ENCODE measurements around the gene EIF4H.
"Not testable (repeated sequence)": the region's sequence is repeated elsewhere in the genome, so short reads cannot be mapped to it uniquely, and the experiment has no call there.

The EIF4H gene

DNA sequence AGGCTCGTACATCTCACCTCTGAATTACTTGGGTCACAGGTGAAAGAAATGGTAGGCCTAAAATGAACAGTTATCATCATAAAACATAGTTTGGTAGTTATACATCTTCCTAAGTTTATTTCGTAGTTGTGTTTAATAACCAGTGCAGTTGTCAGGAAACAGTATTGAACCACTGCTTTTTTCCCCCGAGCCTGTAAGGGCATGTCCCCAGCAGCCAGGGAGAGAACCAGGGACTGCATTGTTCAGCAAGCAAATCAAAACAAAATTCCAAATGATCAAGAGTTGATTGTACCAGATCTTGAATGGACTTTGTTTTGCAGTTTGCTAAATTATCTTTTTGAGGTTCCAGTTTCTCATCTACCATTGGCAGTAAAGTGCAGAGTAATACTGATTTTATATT lies 2.4 kb downstream of the EIF4H start:
- DNase-seq: no peak

DNA sequence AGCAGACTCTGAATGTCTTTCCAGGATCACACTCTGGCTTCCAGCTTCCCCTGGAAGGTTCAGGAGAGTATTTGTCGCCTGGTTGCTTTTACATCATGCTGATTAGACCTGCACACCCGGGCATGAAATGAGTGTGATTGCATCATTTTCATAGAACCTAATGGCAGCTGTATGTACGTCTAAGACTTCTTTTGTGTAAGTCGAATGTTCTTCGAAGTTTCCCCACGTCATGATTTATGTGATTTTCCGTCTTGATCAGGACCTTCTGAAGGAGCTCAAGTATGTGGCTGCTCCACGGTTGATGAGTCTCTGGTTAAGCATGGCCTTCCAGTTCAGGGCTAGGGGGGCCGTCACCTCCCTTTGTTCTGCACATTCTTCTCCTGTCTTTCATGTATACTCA lies 4.5 kb downstream of the EIF4H start:
- no peak for DNase-seq

DNA sequence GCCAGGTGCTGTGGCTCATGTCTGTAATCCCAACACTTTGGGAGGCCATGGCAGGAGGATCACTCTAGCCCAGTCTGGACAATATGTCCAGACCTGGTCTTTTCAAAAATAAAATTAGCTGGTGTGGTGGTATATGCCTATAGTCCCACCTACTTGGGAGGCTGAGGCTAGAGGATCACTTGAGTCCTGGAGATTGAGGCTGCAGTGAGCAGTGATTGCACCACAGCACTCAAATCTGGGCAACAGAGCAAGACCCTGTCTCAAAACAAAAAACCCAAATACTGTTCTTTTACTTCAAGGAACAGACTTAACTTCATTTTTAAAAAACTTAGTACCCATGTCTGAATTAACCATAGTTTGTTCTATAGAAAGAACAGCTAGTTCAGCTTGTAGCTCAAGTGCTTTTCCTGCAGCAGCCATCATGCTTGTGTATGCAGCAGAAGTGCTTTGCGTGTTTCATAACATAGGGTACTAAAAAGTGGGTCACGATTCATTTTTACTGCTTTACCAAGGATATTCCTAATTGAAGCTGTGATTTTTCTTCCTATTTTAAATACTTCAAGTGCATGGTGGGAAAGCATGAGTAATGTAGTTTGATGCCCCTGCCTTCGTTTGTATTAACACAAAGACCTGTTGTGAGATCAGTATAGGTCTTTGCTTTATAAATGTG lies 5.9 kb downstream of the EIF4H start:
- no peak for DNase-seq

DNA sequence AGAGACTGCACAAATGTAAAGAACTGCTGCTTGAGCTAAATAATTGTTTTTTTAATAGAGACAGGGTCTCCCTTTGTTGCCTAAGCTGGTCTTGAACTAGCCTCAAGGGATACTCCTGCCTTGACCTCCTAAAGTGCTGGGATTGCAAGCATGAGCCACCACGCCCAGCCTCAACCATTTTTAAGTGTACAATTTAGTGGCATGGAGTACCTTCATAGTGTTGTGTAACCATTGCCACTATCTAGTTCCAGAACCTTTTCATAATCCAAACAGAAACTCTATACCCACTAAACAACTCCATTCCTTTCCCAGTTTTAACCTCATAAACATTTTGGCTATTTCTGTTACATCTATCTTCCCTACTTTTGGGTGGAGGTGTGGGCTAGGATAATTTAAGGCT lies 6.7 kb downstream of the EIF4H start:
- DNase-seq: no peak

DNA sequence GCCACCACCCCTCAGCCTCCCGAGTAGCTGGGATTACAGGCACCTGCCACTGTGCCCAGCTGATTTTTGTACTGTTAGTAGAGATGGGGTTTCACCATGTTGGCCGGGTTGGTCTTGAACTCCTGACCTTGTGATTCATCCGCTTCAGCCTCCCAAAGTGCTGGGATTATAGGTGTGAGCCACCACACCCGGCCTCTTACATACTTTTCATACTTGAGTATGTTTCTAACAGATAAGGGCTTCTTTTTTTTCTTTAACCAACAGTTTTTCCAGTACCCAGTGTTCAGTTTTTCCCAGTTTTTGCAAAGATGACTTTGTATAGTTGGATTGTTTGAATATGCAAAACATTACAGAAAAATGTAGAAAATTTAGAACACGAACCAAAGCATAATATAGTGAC lies 7.7 kb downstream of the EIF4H start:
- no peak for DNase-seq

DNA sequence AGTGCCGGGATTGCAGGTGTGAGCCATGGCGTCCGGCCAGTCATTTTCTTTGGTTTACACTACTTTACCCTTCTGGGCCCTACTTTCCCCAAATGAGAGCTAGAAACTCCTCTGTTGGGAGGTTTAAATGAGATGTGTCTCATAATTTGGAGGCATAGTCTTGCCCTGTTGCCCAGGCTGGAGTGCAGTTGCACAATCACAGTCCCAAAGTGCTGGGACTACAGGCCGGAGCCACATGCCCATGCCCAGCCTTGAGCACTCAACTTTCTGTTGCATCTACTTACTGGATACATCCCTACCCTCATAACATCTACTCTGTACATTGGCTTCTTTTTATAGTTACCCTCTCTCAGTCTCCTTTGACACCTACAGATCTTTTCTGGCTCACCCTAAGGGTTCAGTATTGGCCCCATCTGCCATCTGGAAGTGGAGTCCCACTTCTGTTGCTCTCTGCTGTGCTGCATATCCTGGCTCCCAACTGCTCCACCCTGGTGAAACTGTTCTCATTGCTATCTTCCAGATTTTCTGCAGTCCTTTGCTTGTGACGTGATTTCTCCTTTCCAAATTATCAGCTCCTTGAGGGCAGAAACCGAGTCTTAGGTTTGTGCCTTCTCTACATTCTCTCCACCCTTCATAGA lies 8.4 kb downstream of the EIF4H start:
- no peak for DNase-seq

DNA sequence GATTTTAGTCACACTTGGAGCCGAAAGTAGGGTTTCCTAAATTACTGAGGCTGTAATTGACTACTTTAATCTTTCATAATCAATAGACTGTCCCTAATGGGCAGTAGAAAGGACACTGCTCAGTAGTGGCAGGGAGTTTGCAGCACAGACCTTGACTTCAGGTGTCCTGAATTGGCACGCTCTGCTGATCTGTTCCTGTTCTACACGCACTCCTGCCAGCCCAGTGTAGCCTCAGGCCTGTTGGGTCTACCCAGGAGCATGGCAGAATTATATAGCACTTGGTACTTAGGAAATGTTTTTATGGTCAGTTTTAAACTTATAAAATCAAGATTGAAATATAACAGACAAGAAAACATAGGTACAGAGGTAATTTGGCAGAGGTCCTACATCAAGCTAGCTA lies 9.0 kb downstream of the EIF4H start:
- no peak for DNase-seq

DNA sequence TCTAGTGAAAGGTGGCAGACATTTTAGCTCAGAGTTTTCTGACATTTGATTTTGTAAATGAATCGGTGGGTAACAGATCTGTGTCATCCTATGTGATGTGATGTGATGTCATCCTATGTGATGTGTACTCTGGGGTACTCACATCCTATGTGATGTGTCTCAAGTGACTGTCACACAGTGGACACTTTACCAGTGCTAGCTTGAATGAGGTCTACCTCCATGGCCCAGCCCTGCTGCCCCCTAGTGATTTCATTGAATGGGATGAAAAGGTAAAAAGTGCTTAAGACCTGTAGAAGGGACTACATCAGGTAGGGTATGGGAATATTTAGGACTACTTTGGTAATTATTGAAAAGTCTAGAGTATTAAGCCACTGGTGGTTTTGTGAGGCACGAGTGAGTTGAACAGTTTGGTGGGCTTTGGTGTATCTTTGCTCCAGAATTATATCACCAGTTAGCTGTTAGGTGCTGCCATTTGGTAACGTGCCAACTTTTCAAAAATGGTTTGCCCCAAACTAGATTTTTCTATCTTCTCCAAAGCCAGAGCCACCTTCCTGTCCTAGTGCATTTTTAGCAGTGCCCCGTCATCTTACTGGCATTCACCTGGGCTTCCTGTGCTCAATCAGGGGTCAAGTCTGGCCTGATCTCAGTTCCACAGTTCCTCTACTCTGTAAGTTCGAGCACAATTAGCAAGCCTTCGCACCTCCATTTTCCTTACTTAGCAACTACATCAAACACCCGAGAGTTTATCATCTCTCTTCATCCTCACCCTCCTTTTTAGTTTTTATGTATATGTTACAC lies 9.7 kb downstream of the EIF4H start:
- no peak for DNase-seq

DNA sequence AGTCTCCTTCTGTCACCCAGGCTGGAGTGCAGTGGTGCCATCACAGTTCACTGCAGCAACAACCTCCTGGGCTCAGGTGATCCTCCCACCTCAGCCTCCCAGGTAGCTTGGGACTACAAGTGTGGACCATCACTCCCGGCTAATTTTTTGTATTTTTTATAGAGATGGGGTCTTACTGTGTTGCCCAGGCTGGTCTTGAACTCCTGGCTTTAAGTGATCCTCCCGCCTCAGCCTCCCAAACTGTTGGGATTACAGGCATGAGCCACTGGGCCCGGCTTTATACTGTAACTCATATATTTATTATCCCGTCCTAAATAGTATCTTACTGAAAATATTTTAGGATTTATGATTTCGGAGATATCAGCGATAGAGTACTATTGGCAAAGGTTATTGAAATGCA lies 10.9 kb downstream of the EIF4H start:
- no peak for DNase-seq

DNA sequence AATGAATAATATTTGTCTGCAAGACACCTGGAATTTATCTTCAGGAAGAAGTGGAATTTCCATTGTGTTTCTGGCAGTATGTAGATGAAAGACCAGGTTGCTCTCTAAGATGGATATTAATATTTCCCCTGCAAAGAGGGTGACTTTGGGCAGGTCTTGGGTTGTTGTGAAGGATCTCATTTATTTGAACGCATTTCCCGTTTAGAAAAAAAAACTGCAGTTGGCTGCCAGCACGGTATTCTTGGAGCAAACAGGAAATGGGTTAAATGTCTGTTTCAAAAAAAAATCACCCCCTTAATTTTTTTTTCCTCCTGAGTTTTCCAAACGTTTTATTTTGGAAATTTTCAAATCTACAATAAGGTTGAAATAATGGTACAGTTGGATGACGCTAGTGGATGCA lies 11.5 kb downstream of the EIF4H start:
- DNase-seq: no peak

DNA sequence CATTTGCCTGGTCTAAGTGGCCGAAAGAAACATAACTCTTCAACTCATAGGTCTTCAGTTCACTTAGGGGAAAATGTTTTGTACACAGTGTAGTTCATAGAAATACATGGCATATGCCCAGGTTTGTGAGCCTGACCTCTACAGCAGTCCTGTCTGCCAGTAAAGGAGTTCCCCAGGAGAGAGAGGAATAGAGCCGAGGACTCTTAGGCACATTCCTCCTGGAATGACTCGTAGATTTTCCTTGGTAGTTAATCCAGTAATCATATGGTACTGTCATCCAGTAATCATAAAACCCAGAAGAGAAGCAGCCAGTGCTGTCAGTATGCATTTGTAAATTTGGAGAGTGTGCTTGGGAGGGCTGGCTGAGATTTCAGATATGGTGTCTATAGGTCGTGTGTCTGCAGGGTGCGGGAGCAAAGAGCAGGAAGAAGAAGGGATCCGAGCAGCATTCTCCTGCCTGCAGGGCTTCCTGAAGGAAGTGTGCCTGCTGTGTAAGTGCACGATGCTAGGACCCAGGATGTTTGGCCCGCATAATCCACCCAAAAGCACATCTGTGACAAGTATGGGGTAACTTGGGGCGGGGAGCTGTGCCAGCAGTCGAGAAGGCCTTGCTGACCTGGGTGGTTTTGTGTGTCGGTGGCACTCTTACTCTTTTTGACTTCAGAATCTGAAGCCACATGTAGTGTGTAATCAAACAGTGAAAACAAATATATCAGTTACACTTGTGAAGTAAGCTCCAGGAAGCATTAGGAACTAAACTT lies 13.9 kb downstream of the EIF4H start:
- no peak for DNase-seq

DNA sequence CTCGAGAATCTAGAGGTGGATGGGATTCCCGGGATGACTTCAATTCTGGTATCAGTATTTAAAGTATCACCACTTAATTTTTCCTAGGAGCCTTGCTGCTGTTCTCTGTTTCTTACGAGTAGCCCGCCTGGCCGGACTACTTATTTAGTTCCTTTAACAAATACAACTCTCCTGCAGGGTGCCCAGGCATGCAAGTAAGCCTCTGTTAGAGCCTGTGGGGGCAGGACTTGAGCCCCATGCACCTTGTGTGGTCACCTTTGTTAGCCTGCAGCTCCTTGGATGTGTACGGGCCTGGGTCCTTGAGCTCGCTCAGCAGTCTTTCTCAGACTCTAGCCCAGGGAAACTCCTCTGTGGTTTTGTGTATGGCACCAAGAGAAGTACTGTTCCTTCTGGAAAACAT lies 16.1 kb downstream of the EIF4H start:
- no peak for DNase-seq

DNA sequence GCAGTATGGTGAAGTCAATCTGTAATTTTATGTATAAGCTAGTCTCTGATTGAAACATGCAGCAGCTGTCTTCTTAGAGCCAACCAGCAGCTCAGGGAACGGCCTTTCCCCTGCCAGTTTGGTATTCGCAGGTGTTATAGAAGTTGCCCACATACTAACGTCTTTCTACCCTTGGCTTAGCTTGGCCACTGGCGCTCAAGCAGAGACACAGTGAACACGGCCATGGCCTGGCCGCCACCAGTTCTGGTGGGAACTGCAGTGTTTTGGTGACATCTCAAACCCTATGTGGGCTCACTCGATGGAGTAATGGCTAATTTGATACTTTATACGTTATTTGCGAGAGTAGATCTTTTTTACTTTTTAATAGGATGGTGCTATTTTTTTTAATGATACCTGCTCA lies 17.1 kb downstream of the EIF4H start:
- no peak for DNase-seq

DNA sequence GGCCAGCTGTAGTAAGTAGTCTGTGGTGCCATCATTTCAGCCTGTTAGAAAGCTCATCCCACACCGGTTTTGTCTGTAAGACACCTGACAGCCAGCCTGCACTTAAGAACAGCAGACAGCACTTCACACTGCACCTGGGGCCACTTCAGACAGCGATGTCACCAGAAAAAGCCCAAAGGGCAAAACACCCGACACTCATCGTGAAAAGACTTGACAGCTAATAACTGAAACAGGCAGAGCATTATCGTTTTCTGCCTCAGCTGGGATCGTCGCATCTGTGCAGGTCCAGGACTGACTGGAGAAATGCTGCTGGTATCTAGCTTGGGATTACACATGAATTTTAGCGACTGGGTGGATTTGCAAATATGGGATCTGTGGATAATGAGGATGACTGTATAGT lies 18.9 kb downstream of the EIF4H start:
- no peak for DNase-seq

DNA sequence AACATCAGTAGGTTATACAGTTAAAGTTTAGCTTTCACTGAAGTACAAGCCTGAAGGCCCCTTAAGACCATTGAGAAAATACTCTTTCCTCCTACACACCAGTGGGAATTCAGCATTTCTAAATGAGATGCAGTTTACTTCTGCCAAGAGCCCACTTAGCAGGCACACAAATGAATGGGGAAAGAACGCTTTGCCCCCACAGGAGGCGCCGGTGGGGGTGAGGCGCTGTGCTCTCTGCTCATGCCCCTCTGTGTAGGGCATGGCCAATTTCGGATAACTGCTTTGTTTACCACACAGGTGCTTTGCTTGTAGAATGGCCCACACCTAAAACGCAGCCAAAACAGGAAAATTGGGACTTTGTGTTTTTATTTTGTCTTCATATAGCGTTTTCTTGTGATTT lies 19.8 kb downstream of the EIF4H start:
- no peak for DNase-seq

DNA sequence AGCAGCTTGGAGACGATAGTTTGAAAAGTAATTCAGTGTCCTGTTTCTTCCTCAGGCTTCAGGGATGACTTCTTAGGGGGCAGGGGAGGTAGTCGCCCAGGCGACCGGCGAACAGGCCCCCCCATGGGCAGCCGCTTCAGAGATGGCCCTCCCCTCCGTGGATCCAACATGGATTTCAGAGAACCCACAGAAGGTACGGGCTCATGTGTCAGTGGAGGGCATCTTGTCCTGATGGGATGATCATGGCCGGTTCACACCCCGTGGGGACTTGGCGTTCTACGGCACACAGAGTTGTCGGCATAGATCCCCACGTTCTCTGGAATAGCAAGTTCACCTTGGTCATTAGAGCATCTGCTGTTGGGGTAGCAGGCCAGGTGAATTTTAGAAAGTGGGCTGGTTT lies 20.5 kb downstream of the EIF4H start:
- no peak for DNase-seq

DNA sequence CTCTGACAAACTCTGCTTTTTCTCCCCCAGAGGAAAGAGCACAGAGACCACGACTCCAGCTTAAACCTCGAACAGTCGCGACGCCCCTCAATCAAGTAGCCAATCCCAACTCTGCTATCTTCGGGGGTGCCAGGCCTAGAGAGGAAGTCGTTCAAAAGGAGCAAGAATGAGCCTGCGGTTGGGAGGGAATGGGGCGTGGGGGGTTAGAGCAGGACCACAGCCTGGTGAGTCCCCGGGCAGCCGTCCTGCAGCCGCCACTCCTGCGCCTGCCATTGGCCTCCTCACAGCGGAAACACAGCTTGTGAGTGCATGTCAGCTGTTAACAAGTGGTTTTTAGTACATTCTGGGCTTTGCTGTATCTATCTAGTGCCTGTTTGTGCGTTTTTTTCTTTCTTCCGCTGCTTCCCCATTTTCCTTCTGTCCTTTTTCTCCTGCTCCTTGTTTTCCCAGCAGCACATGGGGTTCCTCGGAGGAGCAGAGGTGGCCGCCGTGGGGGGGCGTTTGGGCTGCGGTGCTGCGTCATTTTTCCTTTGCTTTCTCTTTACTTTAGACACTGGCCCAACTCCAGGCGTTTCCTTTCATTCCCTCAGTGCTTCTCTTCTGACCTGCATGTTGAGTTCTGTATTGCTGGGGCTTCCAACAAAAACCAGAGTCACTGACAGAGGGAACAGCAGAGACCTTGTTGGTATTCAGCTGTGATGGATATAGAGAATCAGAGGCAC lies 21.1 kb downstream of the EIF4H start:
- not testable (repeated sequence) for DNase-seq

DNA sequence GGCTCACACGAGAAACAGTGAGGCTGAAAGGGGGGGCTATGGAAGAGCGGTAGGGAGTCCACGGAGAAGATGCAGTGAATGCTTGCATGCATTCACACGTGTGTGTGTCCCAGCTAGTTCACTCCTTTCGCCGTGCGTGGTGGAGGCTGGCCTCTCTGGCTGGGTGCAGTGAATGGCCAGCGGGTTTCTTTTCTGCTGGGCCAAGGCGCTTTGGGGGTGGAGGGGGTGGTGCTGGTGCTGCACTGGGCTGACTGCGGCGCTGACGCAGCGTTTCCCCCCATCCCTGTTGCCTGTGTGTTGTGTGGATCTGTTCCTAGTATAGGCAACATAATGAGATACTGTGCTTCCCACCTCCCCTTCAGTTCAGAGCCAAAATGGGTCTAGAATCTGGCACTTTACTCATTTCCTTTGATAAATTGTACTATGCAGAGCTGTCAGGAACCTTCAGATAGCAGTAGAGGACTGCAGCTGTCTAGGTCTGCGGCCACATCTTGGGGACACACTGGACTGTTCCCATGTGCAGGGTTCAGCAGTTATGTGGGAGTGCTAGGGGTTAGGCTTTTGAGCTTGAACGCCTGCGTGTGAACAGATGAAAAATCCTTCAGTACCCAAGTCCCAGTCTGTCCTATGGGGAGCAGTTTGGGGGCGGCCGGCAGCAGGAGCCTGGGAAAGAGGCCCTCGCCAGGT lies 22.0 kb downstream of the EIF4H start:
- DNase-seq: not testable (repeated sequence)

DNA sequence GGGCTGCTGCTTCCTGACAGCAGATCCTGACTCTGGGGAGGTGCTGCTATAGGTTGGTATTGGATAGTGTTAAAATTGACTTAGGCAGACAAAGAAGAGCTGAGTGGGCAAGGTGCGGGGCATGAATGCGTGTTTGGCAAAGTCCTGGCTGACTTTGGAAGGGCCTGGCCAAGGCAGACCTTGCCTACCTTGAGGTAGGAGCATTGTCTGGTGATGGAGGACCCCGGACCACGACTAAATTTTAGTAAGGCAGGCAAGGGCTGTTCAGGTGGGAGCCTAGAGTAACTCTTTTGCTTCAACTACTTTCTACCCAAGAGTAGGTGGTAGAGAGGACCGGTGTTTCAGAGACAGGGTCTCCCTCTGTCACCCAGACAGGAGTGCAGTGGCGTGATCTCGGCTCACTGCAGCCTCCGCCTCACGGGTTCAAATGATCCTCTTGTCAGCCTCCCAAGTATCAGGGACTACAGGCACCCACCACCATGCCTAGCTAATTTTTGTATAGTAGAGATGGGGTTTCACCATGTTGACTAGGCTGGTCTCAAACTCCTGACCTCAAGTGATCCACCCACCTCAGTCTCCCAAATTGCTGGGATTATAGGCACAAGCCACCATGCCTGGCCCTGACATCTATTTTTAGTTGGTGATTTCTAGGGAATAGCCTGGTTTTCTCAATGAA lies 23.4 kb downstream of the EIF4H start:
- no peak for DNase-seq

DNA sequence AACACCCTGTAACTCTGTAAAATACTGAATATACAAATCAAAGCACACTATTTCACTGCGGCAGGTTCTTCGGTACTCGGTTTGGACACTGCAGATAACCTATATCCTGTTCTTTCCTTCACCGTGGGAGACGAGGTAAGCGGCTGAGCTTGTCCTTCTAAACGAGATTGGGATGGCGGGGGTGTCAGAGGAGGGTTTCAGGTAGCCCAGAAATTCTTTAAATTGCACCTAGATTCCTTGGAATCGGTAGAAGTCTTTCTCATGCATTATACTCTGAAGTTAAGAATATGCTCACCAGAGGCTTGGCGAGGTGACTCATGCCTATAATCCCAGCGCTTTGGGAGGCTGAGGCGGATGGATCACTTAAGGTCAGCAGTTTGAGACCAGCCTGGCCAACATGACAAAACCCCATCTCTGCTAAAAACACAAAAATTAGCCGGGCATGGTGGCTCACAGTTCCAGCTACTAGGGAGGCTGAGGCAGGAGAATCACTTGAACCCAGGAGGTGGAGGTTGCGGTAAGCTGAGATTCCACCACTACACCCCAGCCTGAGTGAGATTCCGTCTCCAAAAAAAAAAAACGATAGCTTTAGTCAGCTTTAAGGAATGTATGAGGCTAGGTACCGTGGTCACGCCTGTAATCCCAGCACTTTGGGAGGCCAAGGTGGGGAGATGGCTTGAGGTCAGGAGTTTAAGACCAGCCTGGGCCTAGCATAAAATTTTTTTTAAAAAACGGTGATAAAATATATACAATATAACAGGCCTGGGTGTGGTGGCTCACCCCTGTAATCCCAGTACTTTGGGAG lies 25.6 kb downstream of the EIF4H start:
- no peak for DNase-seq

All from NCI-H1930 (cell line).